HEK293 (cell line): ENCODE data around the gene RMC1.

Experiments used
- CTCF ChIA-PET: fragments of 350-600 bp; formaldehyde crosslinking; extraction: SDS; loops from one replicate; lab custom pipeline; 2021; ENCODE audit warnings: antibody characterized with exemption; lab: Yijun Ruan, JAX
- POLR2A ChIA-PET: fragments of 300-600 bp; formaldehyde crosslinking; extraction: SDS; loops from one replicate; lab custom pipeline; 2020; ENCODE audit warnings: antibody characterized with exemption, inconsistent platforms; lab: Yijun Ruan, JAX
- H3K27ac ChIP-seq: fragments of 200-500 bp; sonication (Bioruptor generic); 2 replicates; pipeline ENCODE4 v1.5.1; 2014; ENCODE audit warnings: low read depth, low read length, control low read depth, inconsistent platforms; ENCODE audit errors: extremely low read depth
- H3K36me3 ChIP-seq, 2 experiments: fragments of 200-500 bp in 1 of 2; sonication (Bioruptor generic) in 1 of 2; 1 replicate in 1 of 2; 2 replicates in 1 of 2; pipeline ENCODE4 v1.5.1; 2014 to 2017; ENCODE audit warnings: inconsistent platforms in 2 of 2, low read length in 2 of 2; ENCODE audit not compliant: control insufficient read depth in 2 of 2, insufficient read depth in 1 of 2
- H3K4me1 ChIP-seq: fragments of 200-500 bp; sonication (Bioruptor generic); 2 replicates; pipeline ENCODE4 v1.5.1; 2014; ENCODE audit warnings: mild to moderate bottlenecking, low read length, inconsistent platforms; ENCODE audit not compliant: control insufficient read depth, insufficient read depth
- H3K4me3 ChIP-seq: 2 replicates; pipeline ENCODE4 v1.5.1; 2011; ENCODE audit warnings: low read depth, mild to moderate bottlenecking, control low read depth, low read length, moderate library complexity
- H3K9me3 ChIP-seq: fragments of 200-500 bp; sonication (Bioruptor generic); 2 replicates; pipeline ENCODE4 v1.5.1; 2014; ENCODE audit warnings: low read depth, low read length, inconsistent platforms; ENCODE audit not compliant: control insufficient read depth, insufficient read depth
- BCL11A ChIP-seq: fragments of 450-650 bp; formaldehyde crosslinking; IDR thresholded peaks from 2 replicates; pipeline ENCODE4 v1.5.1; 2016; ENCODE audit warnings: low read depth, missing biosample characterization, missing genetic modification characterization
- GLIS1 ChIP-seq: fragments of 450-650 bp; formaldehyde crosslinking; IDR thresholded peaks from 2 replicates; pipeline ENCODE4 v1.5.1; 2016; ENCODE audit warnings: missing biosample characterization, missing genetic modification characterization
- MEIS1 ChIP-seq: sonication (generic); formaldehyde crosslinking; IDR thresholded peaks from 2 replicates; pipeline ENCODE4 v1.8.1; 2022; ENCODE audit warnings: missing genetic modification reagents, mild to moderate bottlenecking, borderline replicate concordance
- SP2 ChIP-seq: fragments of 450-650 bp; formaldehyde crosslinking; IDR thresholded peaks from 2 replicates; pipeline ENCODE4 v1.5.1; 2016; ENCODE audit warnings: missing biosample characterization, missing genetic modification characterization
- YY1 ChIP-seq: fragments of 450-650 bp; formaldehyde crosslinking; IDR thresholded peaks from 2 replicates; pipeline ENCODE4 v1.5.1; 2018; ENCODE audit warnings: missing biosample characterization, missing genetic modification characterization
- ZNF133 ChIP-seq: fragments of 450-650 bp; formaldehyde crosslinking; IDR thresholded peaks from 2 replicates; pipeline ENCODE4 v1.5.1; 2016; ENCODE audit warnings: missing biosample characterization, missing genetic modification characterization
- ZNF16 ChIP-seq: fragments of 450-650 bp; formaldehyde crosslinking; IDR thresholded peaks from 2 replicates; pipeline ENCODE4 v1.5.1; 2016; ENCODE audit warnings: low read depth, missing biosample characterization, missing genetic modification characterization
- ZNF221 ChIP-seq: fragments of 450-650 bp; formaldehyde crosslinking; IDR thresholded peaks from 2 replicates; pipeline ENCODE4 v1.5.1; 2017; ENCODE audit warnings: missing biosample characterization, missing genetic modification characterization, borderline replicate concordance
- ZNF366 ChIP-seq: fragments of 450-650 bp; formaldehyde crosslinking; conservative IDR thresholded peaks from 2 replicates; pipeline ENCODE4 v1.5.1; 2016; ENCODE audit warnings: missing biosample characterization, missing genetic modification characterization
- ZNF37A ChIP-seq: fragments of 450-650 bp; IDR thresholded peaks from 2 replicates; pipeline ENCODE4 v1.5.1; 2018; ENCODE audit warnings: missing biosample characterization, missing genetic modification characterization
- ZNF404 ChIP-seq: fragments of 450-650 bp; formaldehyde crosslinking; IDR thresholded peaks from 2 replicates; pipeline ENCODE4 v1.5.1; 2017; ENCODE audit warnings: missing biosample characterization, missing genetic modification characterization
- ZNF510 ChIP-seq: fragments of 450-650 bp; formaldehyde crosslinking; IDR thresholded peaks from 2 replicates; pipeline ENCODE4 v1.5.1; 2018; ENCODE audit warnings: mild to moderate bottlenecking, missing genetic modification characterization, missing biosample characterization; ENCODE audit not compliant: insufficient replicate concordance
- ZNF521 ChIP-seq: fragments of 450-650 bp; formaldehyde crosslinking; IDR thresholded peaks from 2 replicates; pipeline ENCODE4 v1.5.1; 2017; ENCODE audit warnings: missing biosample characterization, mild to moderate bottlenecking, missing genetic modification characterization
- ZNF529 ChIP-seq: fragments of 450-650 bp; formaldehyde crosslinking; IDR thresholded peaks from 2 replicates; pipeline ENCODE4 v1.5.1; 2017; ENCODE audit warnings: missing genetic modification characterization, missing biosample characterization; ENCODE audit not compliant: insufficient replicate concordance
- ZNF549 ChIP-seq: fragments of 450-650 bp; IDR thresholded peaks from 2 replicates; pipeline ENCODE4 v1.5.1; 2018; ENCODE audit warnings: missing biosample characterization, missing genetic modification characterization, mild to moderate bottlenecking, inconsistent platforms, moderate library complexity
- ZNF560 ChIP-seq: fragments of 450-650 bp; formaldehyde crosslinking; IDR thresholded peaks from 2 replicates; pipeline ENCODE4 v1.5.1; 2017; ENCODE audit warnings: missing biosample characterization, missing genetic modification characterization, borderline replicate concordance
- ZNF785 ChIP-seq: fragments of 450-650 bp; formaldehyde crosslinking; IDR thresholded peaks from 2 replicates; pipeline ENCODE4 v1.5.1; 2016; ENCODE audit warnings: missing biosample characterization, missing genetic modification characterization
- ZNF837 ChIP-seq: fragments of 450-650 bp; formaldehyde crosslinking; IDR thresholded peaks from 2 replicates; pipeline ENCODE4 v1.5.1; 2016; ENCODE audit warnings: missing biosample characterization, missing genetic modification characterization
- ZNF843 ChIP-seq: fragments of 450-650 bp; formaldehyde crosslinking; IDR thresholded peaks from 2 replicates; pipeline ENCODE4 v1.5.1; 2016; ENCODE audit warnings: missing biosample characterization, missing genetic modification characterization
- ZSCAN30 ChIP-seq: fragments of 450-650 bp; IDR thresholded peaks from 2 replicates; pipeline ENCODE4 v1.5.1; 2018; ENCODE audit warnings: missing biosample characterization, mild to moderate bottlenecking, missing genetic modification characterization, moderate library complexity
- ZXDB ChIP-seq: fragments of 450-650 bp; formaldehyde crosslinking; IDR thresholded peaks from 2 replicates; pipeline ENCODE4 v1.5.1; 2016; ENCODE audit warnings: missing biosample characterization, missing genetic modification characterization
- TF ChIP-seq, protein P1 (sequence below): fragments of 450-650 bp; formaldehyde crosslinking; IDR thresholded peaks from 2 replicates; pipeline ENCODE4 v1.5.0; 2017; ENCODE audit warnings: missing biosample characterization, missing genetic modification characterization, borderline replicate concordance
- TF ChIP-seq, protein P2 (sequence below): fragments of 450-650 bp; formaldehyde crosslinking; IDR thresholded peaks from 2 replicates; pipeline ENCODE4 v1.5.1; 2016; ENCODE audit warnings: missing biosample characterization, missing genetic modification characterization, borderline replicate concordance

RMC1 gene

DNA sequence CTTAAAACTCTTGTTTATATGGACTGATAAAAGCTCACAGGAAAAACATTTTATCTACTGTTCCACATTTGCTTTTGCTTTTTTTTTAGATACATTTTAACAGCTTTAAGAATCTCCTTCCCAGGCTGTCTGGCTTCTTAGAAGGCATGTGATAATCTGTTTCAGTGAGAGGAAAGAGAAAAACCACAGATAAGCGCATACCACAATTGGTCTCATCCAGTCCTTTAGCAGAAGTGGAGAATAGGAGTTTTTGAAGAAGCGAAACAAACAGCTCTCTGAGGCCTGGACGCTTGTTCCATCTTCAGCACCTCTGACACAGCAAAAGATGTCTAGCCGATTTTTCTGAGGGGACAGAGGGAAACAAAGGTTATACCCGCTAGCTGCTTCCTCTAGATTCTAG is 37.6 kb downstream of the RMC1 start:
- TF ChIP-seq MEIS1 (CRISPR knock-in tag) = no peak
- TF ChIP-seq, protein P1, sequence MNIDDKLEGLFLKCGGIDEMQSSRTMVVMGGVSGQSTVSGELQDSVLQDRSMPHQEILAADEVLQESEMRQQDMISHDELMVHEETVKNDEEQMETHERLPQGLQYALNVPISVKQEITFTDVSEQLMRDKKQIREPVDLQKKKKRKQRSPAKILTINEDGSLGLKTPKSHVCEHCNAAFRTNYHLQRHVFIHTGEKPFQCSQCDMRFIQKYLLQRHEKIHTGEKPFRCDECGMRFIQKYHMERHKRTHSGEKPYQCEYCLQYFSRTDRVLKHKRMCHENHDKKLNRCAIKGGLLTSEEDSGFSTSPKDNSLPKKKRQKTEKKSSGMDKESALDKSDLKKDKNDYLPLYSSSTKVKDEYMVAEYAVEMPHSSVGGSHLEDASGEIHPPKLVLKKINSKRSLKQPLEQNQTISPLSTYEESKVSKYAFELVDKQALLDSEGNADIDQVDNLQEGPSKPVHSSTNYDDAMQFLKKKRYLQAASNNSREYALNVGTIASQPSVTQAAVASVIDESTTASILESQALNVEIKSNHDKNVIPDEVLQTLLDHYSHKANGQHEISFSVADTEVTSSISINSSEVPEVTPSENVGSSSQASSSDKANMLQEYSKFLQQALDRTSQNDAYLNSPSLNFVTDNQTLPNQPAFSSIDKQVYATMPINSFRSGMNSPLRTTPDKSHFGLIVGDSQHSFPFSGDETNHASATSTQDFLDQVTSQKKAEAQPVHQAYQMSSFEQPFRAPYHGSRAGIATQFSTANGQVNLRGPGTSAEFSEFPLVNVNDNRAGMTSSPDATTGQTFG (tag by site-specific recombination) = no peak
- TF ChIP-seq SP2 (tag by site-specific recombination) = no peak
- no peak for TF ChIP-seq ZNF221
- TF ChIP-seq ZNF133 (tag by site-specific recombination) = no peak
- no peak for TF ChIP-seq ZNF549 (tag by site-specific recombination)
- TF ChIP-seq GLIS1 = no peak
- TF ChIP-seq ZNF404 (tag by site-specific recombination) = no peak
- TF ChIP-seq, protein P2, sequence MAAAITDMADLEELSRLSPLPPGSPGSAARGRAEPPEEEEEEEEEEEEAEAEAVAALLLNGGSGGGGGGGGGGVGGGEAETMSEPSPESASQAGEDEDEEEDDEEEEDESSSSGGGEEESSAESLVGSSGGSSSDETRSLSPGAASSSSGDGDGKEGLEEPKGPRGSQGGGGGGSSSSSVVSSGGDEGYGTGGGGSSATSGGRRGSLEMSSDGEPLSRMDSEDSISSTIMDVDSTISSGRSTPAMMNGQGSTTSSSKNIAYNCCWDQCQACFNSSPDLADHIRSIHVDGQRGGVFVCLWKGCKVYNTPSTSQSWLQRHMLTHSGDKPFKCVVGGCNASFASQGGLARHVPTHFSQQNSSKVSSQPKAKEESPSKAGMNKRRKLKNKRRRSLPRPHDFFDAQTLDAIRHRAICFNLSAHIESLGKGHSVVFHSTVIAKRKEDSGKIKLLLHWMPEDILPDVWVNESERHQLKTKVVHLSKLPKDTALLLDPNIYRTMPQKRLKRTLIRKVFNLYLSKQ (tag by site-specific recombination) = no peak
- TF ChIP-seq ZNF560 = no peak
- no peak overlapping the region for H3K27ac ChIP-seq
- peaks cover 31 to 99% of the 10 kb centered on the region in 2 experiments for H3K36me3 ChIP-seq
- no peak overlapping the region for H3K4me3 ChIP-seq
- ChIA-PET POLR2A (no interaction called here), CTCF (interaction anchor here (0.7 to 1.4 kb wide), 3 partner anchors 12 to 378 kb away, joined by 3 to 4 read pairs (median 3); no protein-coding TSS in a partner anchor)
- H3K4me1 ChIP-seq = no peaks in the 10 kb centered on the region
- H3K9me3 ChIP-seq = no peaks in the 10 kb centered on the region

DNA sequence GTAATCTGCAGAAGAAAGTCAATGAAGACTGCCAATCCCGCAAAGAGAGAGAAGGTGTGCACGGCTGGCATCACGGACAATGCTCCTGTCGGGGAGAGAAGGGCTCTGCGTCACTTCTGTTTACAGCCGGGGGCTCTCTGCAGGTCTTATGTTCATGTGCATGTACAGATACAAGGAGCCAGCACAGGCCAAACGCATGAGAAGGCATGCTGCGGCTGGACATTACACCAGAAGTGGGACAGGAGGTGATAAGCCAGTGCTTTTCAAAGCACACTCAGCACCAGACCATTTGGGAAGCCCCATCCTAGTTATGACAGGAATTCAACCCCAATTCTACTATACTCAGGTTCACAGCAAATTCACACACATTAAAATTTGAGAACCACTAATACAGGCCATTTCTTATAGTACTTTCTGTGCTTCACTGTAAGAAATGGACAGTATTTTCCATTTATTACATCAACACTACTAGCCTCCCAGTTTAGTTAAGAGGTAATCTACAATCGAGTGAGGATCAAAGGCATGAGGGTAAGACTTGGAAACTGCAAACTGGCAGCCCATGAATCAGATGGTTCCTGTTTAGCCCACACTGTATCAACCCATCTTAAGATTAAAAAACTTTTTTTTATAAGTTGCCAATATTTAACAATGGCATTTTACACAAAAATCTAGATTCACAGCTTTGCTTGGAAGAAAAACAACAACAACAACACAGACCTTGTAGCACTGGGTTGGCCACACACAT is 38.2 kb downstream of the RMC1 start:
- Histone ChIP-seq H3K27ac (no peak overlapping the region), H3K9me3 (no peaks in the 10 kb centered on the region), H3K36me3 (peaks cover 32 to 96% of the 10 kb centered on the region in 2 experiments), H3K4me3 (no peak overlapping the region), H3K4me1 (no peaks in the 10 kb centered on the region)
- ChIA-PET POLR2A (no interaction called here), CTCF (interaction anchor here (1.0 to 1.4 kb wide), 2 partner anchors 42 to 377 kb away, joined by 3 to 4 read pairs; no protein-coding TSS in a partner anchor)
- TF ChIP-seq ZNF366 (tag by site-specific recombination) = no peak
- TF ChIP-seq ZXDB = no peak
- no peak for TF ChIP-seq ZNF785 (tag by site-specific recombination)
- TF ChIP-seq ZNF521 (tag by site-specific recombination) = no peak
- no peak for TF ChIP-seq ZNF843
- TF ChIP-seq BCL11A (tag by site-specific recombination) = no peak
- TF ChIP-seq ZNF37A (tag by site-specific recombination) = no peak
- no peak for TF ChIP-seq ZNF837 (tag by site-specific recombination)
- no peak for TF ChIP-seq ZNF529 (tag by site-specific recombination)
- no peak for TF ChIP-seq YY1 (tag by site-specific recombination)
- no peak for TF ChIP-seq ZNF16
- TF ChIP-seq ZNF510 (tag by site-specific recombination) = no peak
- no peak for TF ChIP-seq ZSCAN30
